GM19468 (cell line): Measurements from ENCODE around the gene OR1I1.

Experiments
- ATAC-seq: cut with Tn5 transposase; IDR thresholded peaks from one replicate; pipeline ENCODE4 v1.9.1; 2021; ENCODE audit warnings: mild to moderate bottlenecking, moderate library complexity, moderate number of reproducible peaks; ENCODE audit not compliant: unreplicated experiment; ENCODE audit errors: extremely low read depth

Gene OR1I1

DNA sequence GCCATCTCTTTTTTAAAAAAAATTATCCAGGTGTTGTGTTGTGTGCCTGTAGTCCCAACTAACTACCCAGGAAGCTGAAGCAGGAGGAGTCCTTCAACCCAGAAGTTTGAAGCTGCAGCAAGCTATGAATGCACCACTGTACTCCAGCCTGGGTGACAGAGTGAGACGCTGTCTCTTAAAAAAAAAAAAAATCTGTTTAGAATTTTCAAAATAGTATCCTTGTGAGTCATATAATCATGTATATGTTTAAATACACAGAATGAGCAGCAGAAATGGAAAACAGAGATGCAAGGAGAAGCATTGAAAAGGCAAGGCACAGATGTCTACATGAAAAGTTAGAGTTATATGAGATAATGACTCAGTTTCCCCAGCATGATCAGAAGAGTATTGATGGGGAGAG, 56.4 kb downstream of the OR1I1 start:
- no peak for ATAC-seq

DNA sequence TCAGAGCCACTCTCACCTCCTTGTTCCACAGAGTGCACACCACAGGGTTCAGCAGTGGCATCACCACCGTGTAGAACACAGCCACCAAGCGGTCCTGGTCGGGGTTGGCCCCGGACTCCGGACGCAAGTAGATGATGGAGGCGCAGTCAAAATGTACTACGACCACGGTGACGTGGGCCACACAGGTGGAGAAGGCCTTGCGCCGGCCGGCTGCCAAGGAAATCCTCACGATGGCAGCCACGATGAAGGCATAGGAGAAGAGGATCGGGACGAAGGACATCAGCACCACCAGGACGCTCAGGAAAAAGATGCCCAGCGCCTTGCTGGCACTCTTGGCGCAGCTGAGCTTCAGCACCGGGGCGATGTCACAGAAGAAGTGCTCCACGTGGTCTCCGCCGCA, 59.1 kb downstream of the OR1I1 start:
- no peak for ATAC-seq

DNA sequence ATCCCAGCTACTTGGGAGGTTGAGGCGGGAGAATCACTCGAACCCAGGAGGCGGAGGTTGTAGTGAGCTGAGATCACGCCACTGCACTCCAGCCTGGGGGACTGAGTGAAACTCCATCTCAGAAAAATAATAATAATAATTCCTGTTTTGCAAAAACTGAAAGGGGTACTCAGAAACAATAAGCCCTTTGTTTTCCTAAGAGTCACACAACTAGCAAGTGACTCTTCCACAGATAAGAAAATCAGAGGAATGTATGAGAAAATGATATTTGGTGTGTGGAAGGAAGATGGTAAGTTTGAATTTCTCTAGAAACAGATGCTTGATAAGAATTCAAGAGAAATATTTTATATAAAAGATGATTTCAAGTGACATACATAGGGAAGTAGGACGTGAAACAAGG, 60.3 kb downstream of the OR1I1 start:
- ATAC-seq = no peak
